ENCODE results near the gene GRIK4.

Gene GRIK4

GRCh38 chr11:120509346-120510053 lies 2.0 kb upstream of the GRIK4 start:
- DNase-seq: no peak

GRCh38 chr11:120510406-120511115 lies 987 bp upstream of the GRIK4 start:
- DNase-seq: no peak

GRCh38 chr11:120511820-120512738 lies 531 bp downstream of the GRIK4 start:
- no peak for DNase-seq

GRCh38 chr11:120512739-120513435 lies 1.3 kb downstream of the GRIK4 start:
- DNase-seq: no peak

GRCh38 chr11:120513436-120514315 lies 2.1 kb downstream of the GRIK4 start:
- DNase-seq: no peak

GRCh38 chr11:120514541-120515121 lies 3.1 kb downstream of the GRIK4 start:
- no peak for DNase-seq

- no peak for DNase-seq
Measured at GRCh38 chr11:120515186-120515723, 3.7 kb downstream of the GRIK4 start.

- no peak for DNase-seq
Measured at GRCh38 chr11:120516461-120517389, 5.2 kb downstream of the GRIK4 start.

- DNase-seq: no peak
Measured at GRCh38 chr11:120517390-120517761, 5.8 kb downstream of the GRIK4 start.

GRCh38 chr11:120517801-120518291 lies 6.3 kb downstream of the GRIK4 start:
- no peak for DNase-seq

GRCh38 chr11:120518356-120518755 lies 6.8 kb downstream of the GRIK4 start:
- DNase-seq: no peak

- DNase-seq: no peak
Measured at GRCh38 chr11:120519474-120519873, 7.9 kb downstream of the GRIK4 start.

GRCh38 chr11:120520091-120520822 lies 8.7 kb downstream of the GRIK4 start:
- DNase-seq: no peak

GRCh38 chr11:120521176-120521575 lies 9.6 kb downstream of the GRIK4 start:
- no peak for DNase-seq

GRCh38 chr11:120522021-120522420 lies 10.5 kb downstream of the GRIK4 start:
- no peak for DNase-seq

- no peak for DNase-seq
Measured at GRCh38 chr11:120522736-120523135, 11.2 kb downstream of the GRIK4 start.

- no peak for DNase-seq
Measured at GRCh38 chr11:120523196-120523595, 11.6 kb downstream of the GRIK4 start.

GRCh38 chr11:120524536-120525085 lies 13.1 kb downstream of the GRIK4 start:
- no peak for DNase-seq
